ENCODE results near the gene RRM2.

Gene RRM2

GRCh38 chr2:10076988-10077527 is 45.5 kb upstream of the RRM2 start:
- H3K27me3 Mint-ChIP-seq (ENCODE audit: low read depth), result peaks cover 75% of the 10 kb centered on the region
- no peak for TF ChIP-seq CTCF (IDR thresholded peaks at IDR 0.05; ENCODE audit: unreplicated experiment in 3 of 3)
- H3K9me3 Mint-ChIP-seq, result no peaks in the 10 kb centered on the region
- peaks cover 17% of the 10 kb centered on the region for H3K36me3 Mint-ChIP-seq (ENCODE audit: low read depth)
- peaks cover 52% of the 10 kb centered on the region for H3K4me1 Mint-ChIP-seq
- H3K4me3 Mint-ChIP-seq, result peak overlapping the region; percentile 20 to 82 (median 25)
- H3K27ac Mint-ChIP-seq, result peak overlapping the region in 2 of 3 experiments; percentile 1 to 85

GRCh38 chr2:10078001-10078400 is 44.5 kb upstream of the RRM2 start:
- Mint-ChIP-seq H3K36me3 (ENCODE audit: low read depth) (peaks cover 17% of the 10 kb centered on the region), H3K27me3 (ENCODE audit: low read depth) (peaks cover 84% of the 10 kb centered on the region), H3K9me3 (no peaks in the 10 kb centered on the region), H3K4me3 (peak overlapping the region; percentile 82 to 90 (median 87)), H3K4me1 (peaks cover 47% of the 10 kb centered on the region), H3K27ac (peak overlapping the region; percentile 77 to 85 (median 82))
- TF ChIP-seq CTCF (IDR thresholded peaks at IDR 0.05; ENCODE audit: unreplicated experiment in 3 of 3), result no peak

GRCh38 chr2:10078704-10079265 is 43.8 kb upstream of the RRM2 start:
- no peak for TF ChIP-seq CTCF (IDR thresholded peaks at IDR 0.05; ENCODE audit: unreplicated experiment in 3 of 3)
- Mint-ChIP-seq H3K4me1 (peaks cover 48% of the 10 kb centered on the region), H3K4me3 (peak overlapping the region; percentile 82 to 90 (median 87)), H3K9me3 (no peaks in the 10 kb centered on the region), H3K36me3 (ENCODE audit: low read depth) (peaks cover 17% of the 10 kb centered on the region), H3K27ac (peak overlapping the region; percentile 77 to 85 (median 82)), H3K27me3 (ENCODE audit: low read depth) (peaks cover 85% of the 10 kb centered on the region)

- peaks cover 86% of the 10 kb centered on the region for H3K27me3 Mint-ChIP-seq (ENCODE audit: low read depth)
- H3K4me1 Mint-ChIP-seq, result peaks cover 48% of the 10 kb centered on the region
- H3K36me3 Mint-ChIP-seq (ENCODE audit: low read depth), result peaks cover 17% of the 10 kb centered on the region
- H3K27ac Mint-ChIP-seq, result peak overlapping the region; percentile 77 to 85 (median 82)
- no peaks in the 10 kb centered on the region for H3K9me3 Mint-ChIP-seq
- no peak for TF ChIP-seq CTCF (IDR thresholded peaks at IDR 0.05; ENCODE audit: unreplicated experiment in 3 of 3)
- H3K4me3 Mint-ChIP-seq, result peak overlapping the region; percentile 82 to 90 (median 87)
Measured at GRCh38 chr2:10079266-10079869, 43.2 kb upstream of the RRM2 start.

- Mint-ChIP-seq H3K4me1 (peaks cover 50% of the 10 kb centered on the region), H3K27ac (peak within 1 kb of the TSS; percentile 82 to 92 (median 83)), H3K4me3 (peak within 1 kb of the TSS; percentile 82 to 90 (median 87)), H3K36me3 (ENCODE audit: low read depth) (peaks cover 17% of the 10 kb centered on the region), H3K27me3 (ENCODE audit: low read depth) (peaks cover 89% of the 10 kb centered on the region), H3K9me3 (no peaks in the 10 kb centered on the region)
- TF ChIP-seq CTCF (IDR thresholded peaks at IDR 0.05; ENCODE audit: unreplicated experiment in 3 of 3), result no peak
Measured at GRCh38 chr2:10079870-10080535, 42.5 kb upstream of the RRM2 start, which contains the start of gene CYS1. CYS1 (minus strand) TSS chr2:10080411; CDS start chr2:10080223, 188 bp downstream.

Measured in nephron (organoid).